C4-2B (cell line): ENCODE measurements around the gene BRK1.

Experiments used
- H3K27ac ChIP-seq: fragments of 450-650 bp; 2 replicates; pipeline ENCODE4 v1.5.1; 2017
- ZFX ChIP-seq: fragments of 450-650 bp; IDR thresholded peaks from 2 replicates; pipeline ENCODE4 v1.6.1; 2017
- TF ChIP-seq, protein P1 (sequence below): fragments of 450-650 bp; conservative IDR thresholded peaks from 2 replicates; pipeline ENCODE4 v1.5.1; 2017; ENCODE audit warnings: mild to moderate bottlenecking

The BRK1 gene

GRCh38 chr3:10093678-10094077, 21.8 kb upstream of the BRK1 start:
- H3K27ac ChIP-seq: no peak overlapping the region
- no peak for TF ChIP-seq ZFX
- TF ChIP-seq, protein P1, sequence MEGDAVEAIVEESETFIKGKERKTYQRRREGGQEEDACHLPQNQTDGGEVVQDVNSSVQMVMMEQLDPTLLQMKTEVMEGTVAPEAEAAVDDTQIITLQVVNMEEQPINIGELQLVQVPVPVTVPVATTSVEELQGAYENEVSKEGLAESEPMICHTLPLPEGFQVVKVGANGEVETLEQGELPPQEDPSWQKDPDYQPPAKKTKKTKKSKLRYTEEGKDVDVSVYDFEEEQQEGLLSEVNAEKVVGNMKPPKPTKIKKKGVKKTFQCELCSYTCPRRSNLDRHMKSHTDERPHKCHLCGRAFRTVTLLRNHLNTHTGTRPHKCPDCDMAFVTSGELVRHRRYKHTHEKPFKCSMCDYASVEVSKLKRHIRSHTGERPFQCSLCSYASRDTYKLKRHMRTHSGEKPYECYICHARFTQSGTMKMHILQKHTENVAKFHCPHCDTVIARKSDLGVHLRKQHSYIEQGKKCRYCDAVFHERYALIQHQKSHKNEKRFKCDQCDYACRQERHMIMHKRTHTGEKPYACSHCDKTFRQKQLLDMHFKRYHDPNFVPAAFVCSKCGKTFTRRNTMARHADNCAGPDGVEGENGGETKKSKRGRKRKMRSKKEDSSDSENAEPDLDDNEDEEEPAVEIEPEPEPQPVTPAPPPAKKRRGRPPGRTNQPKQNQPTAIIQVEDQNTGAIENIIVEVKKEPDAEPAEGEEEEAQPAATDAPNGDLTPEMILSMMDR: no peak

GRCh38 chr3:10099041-10099440, 16.4 kb upstream of the BRK1 start:
- H3K27ac ChIP-seq: no peak overlapping the region
- TF ChIP-seq ZFX: no peak
- TF ChIP-seq, protein P1: no peak

DNA sequence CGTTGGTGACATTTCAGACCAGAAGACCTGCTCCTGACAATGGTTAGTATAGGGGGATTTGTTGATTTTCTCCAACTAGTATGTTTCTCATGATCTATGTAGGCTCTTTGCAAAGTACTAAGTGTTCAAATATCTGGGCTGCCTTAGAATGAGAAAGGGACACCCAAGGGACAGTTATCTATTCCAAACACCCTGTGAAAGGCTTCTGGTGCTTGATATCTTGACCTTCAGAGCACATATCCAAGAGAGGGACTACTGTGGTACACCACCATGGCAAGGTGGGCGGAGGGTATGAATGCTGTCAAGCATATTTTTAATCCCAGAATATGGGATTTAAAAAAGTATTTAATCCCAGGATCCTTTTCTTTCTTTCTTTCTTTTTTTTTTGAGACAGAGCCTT, 8.6 kb upstream of the BRK1 start:
- H3K27ac ChIP-seq: no peak overlapping the region
- TF ChIP-seq, protein P1: no peak
- TF ChIP-seq ZFX: no peak

GRCh38 chr3:10108091-10108490, 7.4 kb upstream of the BRK1 start, which contains the start of gene FANCD2OS:
Gene FANCD2OS (minus strand): TSS chr3:10108255. CDS start chr3:10104774, 3,481 bp downstream.
- no peak for TF ChIP-seq ZFX
- TF ChIP-seq, protein P1: no peak
- H3K27ac ChIP-seq: no peak within 1 kb of the TSS

- peak overlapping the region; percentile 85 for H3K27ac ChIP-seq
- TF ChIP-seq, protein P1: no peak
- no peak for TF ChIP-seq ZFX
Measured at GRCh38 chr3:10116138-10116460, 624 bp downstream of the BRK1 start.

DNA sequence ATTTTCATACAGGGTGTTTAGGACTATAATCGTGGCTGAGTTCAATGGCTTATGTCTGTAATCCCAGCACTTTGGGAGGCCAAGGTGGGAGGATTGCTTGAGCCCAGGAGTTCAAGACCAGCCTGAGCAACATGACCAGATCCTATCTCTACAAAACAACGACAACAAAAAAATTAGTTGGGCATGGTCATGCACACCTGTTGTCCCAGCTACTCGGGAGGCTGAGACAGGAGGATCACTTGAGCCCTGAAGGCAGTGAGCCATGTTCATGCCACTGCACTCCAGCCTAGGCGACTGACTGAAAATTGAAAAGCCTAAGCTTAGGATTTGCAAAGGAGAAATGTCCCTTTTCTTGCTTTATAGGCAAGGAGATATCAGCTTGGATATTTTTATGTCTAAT, 1.5 kb downstream of the BRK1 start:
- TF ChIP-seq, protein P1: no peak
- no peak for TF ChIP-seq ZFX
- no peak overlapping the region for H3K27ac ChIP-seq

DNA sequence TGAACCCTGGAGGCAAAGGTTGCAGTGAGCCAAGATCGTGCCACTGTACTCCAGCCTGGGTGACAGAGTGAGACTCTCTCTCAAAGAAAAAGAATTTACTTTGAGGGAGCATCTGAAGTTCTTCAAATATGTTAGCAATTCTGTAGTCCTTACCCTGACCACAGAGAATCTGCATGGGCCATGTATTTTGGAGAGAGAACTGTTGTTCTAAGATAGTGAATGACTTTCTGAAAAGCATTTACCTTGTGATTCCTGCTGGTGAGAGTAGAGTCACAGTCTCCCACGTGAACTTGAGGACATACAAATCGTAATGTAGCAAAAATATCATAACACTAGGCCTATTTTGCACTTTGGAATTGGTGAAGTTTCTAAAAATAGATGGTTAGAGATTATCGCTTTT, 3.9 kb downstream of the BRK1 start:
- TF ChIP-seq ZFX: no peak
- TF ChIP-seq, protein P1: no peak
- H3K27ac ChIP-seq: no peak overlapping the region
